ENCODE measurements around the gene MEIS2. TPM values are rescaled to one million over a fixed set of nuclear protein-coding genes. Genes with fewer than 3 reads are reported as not detected.

Gene MEIS2
- total RNA-seq, 1 donor = 43.7 TPM

GRCh38 chr15:36894075-36894474 lies 206.3 kb downstream of the MEIS2 start:
- no peak for DNase-seq (ENCODE audit: low read depth)
- H3K4me3 ChIP-seq (ENCODE audit: low read depth, low read length) = no peak overlapping the region
- TF ChIP-seq, protein P1, sequence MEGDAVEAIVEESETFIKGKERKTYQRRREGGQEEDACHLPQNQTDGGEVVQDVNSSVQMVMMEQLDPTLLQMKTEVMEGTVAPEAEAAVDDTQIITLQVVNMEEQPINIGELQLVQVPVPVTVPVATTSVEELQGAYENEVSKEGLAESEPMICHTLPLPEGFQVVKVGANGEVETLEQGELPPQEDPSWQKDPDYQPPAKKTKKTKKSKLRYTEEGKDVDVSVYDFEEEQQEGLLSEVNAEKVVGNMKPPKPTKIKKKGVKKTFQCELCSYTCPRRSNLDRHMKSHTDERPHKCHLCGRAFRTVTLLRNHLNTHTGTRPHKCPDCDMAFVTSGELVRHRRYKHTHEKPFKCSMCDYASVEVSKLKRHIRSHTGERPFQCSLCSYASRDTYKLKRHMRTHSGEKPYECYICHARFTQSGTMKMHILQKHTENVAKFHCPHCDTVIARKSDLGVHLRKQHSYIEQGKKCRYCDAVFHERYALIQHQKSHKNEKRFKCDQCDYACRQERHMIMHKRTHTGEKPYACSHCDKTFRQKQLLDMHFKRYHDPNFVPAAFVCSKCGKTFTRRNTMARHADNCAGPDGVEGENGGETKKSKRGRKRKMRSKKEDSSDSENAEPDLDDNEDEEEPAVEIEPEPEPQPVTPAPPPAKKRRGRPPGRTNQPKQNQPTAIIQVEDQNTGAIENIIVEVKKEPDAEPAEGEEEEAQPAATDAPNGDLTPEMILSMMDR (IDR thresholded peaks at IDR 0.05; ENCODE audit: insufficient read depth, low read length) = no peak

GRCh38 chr15:36893276-36893675 lies 207.1 kb downstream of the MEIS2 start:
- TF ChIP-seq, protein P1 (IDR thresholded peaks at IDR 0.05; ENCODE audit: insufficient read depth, low read length) = no peak
- no peak overlapping the region for H3K4me3 ChIP-seq (ENCODE audit: low read depth, low read length)
- DNase-seq (ENCODE audit: low read depth) = no peak

DNA sequence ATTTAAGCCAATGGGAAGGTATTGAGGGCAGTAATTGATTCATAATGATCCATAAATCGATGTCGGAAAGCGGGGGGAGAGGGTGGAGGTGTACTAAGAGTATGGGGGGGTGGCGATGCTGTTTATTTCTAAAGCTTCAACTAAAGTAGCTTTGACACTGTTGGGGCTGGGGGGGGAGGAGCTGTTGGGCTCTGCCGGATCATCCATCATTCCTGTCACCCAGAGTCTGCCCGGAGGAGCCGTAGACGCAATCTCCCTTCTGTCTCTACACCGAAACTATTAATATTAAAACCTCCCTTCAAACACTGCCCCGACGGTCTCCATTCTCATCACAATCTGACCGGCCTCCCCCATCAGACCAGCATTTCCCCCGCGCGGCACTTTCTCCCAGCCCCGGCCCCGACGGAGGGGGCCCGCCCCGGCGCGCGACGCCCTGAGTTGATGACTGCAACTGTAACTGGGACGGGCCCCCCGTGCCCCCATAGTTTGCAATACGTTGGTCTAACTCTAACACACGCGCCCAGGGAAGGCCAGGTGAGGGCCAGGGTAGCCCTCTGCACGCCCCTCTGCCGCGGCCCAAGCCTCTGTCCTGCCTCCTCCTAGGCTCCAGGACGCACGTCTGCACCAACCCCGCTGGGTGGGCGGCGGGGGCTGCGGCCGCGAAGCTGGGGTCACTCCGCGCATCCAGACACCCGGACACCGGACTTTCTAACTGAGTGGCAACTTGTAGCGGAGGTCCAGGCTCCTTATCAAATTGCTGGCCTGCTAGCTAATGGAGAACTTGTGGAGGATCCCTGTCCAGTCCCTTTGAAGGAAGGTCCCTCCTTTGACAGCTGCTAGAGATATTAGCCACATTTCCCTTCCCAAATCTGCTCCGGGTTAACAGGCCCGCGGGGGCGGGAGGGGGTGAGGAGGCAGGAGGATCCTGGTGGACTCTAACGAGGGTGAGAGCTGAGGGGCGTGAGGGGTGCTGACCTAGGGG lies 212.0 kb downstream of the MEIS2 start:
- peak; percentile 56 for DNase-seq (ENCODE audit: low read depth)
- peak overlapping the region; percentile 47 for H3K4me3 ChIP-seq (ENCODE audit: low read depth, low read length)
- TF ChIP-seq, protein P1 (IDR thresholded peaks at IDR 0.05; ENCODE audit: insufficient read depth, low read length) = no peak

DNA sequence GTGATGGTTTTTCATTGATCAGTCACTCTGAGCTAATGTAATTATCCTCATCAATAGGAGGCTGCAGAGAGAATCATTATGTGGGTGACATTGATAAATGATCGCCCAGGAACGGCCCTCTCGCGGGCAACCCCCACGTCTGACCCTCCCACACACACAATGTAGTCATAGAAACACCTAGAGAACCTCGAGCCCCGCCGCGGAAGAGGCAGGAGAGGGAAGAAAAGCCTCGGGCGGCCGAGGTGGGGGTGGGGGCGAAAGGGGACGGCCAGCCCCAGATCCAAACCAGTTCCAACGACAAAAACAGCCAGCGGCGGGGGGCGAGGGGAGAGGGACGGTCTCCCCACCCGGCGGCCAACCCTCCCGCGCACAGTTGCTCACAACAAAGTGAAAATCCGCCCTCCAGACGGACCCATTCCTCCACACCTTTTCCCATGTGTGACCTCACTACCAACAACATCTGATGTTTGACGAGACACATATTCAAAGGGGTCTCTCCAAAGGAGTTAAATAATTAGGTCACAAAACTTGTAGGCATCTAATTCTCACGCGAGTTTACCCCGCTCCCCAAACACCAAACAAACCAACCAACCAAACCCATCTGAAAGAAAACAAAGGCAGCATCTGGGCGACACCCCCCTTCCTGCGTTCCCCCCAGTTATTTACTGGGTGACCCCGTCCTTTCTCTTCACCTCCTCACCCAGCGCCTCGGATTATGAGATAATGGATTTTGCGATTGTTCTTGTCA lies 213.0 kb downstream of the MEIS2 start:
- H3K4me3 ChIP-seq (ENCODE audit: low read depth, low read length) = peak overlapping the region; percentile 47
- DNase-seq (ENCODE audit: low read depth) = no peak
- TF ChIP-seq, protein P1 (IDR thresholded peaks at IDR 0.05; ENCODE audit: insufficient read depth, low read length) = no peak

DNA sequence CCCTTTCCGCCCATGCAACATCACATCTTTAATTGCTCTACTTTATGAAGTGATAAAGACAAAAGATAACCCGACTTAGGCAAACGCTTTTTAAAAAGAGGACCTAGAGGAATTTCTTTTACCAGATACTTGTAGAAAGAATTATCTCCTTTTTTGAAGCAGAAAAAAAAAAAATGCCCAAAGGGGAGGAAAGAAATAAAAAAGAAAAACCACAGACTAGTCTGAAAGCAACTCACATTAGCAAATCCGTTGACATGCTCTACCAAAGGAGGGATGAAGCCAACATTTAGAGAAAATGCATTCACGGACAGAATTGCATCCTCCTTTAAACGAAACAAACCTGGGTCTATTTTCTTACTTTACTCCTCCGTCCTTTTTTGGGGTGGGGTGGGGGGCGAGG lies 213.6 kb downstream of the MEIS2 start:
- no peak for DNase-seq (ENCODE audit: low read depth)
- no peak overlapping the region for H3K4me3 ChIP-seq (ENCODE audit: low read depth, low read length)

DNA sequence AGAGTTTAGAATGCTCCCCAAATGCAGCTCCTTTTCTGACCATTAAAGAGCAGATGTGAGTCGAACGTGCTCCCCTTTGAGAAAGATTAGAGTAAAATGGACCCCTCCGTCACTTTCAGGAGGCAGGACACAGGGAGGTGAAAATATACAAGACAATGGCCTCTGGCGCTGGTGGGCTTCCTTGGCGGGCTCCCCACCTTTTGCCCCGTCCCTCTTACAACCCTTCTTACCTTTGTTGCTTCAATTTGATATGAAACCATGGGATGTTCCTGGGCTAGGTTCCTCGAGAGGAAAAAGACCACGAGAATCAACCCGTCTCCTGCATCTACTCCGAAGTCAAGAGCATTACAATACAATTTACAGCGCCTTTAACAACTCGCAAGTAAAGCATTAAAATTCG lies 214.2 kb downstream of the MEIS2 start:
- no peak for DNase-seq (ENCODE audit: low read depth)
- TF ChIP-seq, protein P1 (IDR thresholded peaks at IDR 0.05; ENCODE audit: insufficient read depth, low read length) = no peak
- H3K4me3 ChIP-seq (ENCODE audit: low read depth, low read length) = no peak overlapping the region

More for the DNA sequence above, 213.6 kb downstream of the MEIS2 start:
- TF ChIP-seq, protein P1 (IDR thresholded peaks at IDR 0.05; ENCODE audit: insufficient read depth, low read length) = no peak
